Measurements from ENCODE around the gene TAS2R46. TPM values are rescaled to one million over a fixed set of nuclear protein-coding genes. Genes with fewer than 3 reads are reported as not detected.
"Not testable (repeated sequence)": the region's sequence is repeated elsewhere in the genome, so short reads cannot be mapped to it uniquely, and the experiment has no call there.

Gene TAS2R46
- total and polyA plus RNA-seq, 8 donors = 0.20 to 1.4 (median 0.35) TPM; not detected in 2

- no peak for ATAC-seq
- DNase-seq = no peak
- intact Hi-C loops (cut with DNase I) = no loop called here
Observed at GRCh38 chr12:11040162-11040561, 21.9 kb downstream of the TAS2R46 start.

GRCh38 chr12:11039171-11039570 lies 22.9 kb downstream of the TAS2R46 start:
- H3K27ac ChIP-seq = no peak overlapping the region
- no peak overlapping the region for H3K4me3 ChIP-seq
- no peaks in the 10 kb centered on the region for H3K4me1 ChIP-seq
- ATAC-seq (no peak), DNase-seq (no peak)
- H3K27me3 ChIP-seq = no peaks in the 10 kb centered on the region
- no peak for TF ChIP-seq CTCF (IDR thresholded peaks at IDR 0.05)
- intact Hi-C loops (cut with DNase I) = no loop called here
- H3K9me3 ChIP-seq = peaks cover 0 to 3% of the 10 kb centered on the region in 2 donors
- no peaks in the 10 kb centered on the region for H3K36me3 ChIP-seq

More at GRCh38 chr12:11040162-11040561, 21.9 kb downstream of the TAS2R46 start:
- no peaks in the 10 kb centered on the region for H3K27me3 ChIP-seq
- no peak overlapping the region for H3K27ac ChIP-seq
- no peak overlapping the region for H3K4me3 ChIP-seq
- no peaks in the 10 kb centered on the region for H3K36me3 ChIP-seq
- H3K9me3 ChIP-seq = peaks cover 0 to 3% of the 10 kb centered on the region in 2 donors
- no peaks in the 10 kb centered on the region for H3K4me1 ChIP-seq
- TF ChIP-seq CTCF (IDR thresholded peaks at IDR 0.05) = no peak

GRCh38 chr12:11033959-11034358 lies 28.1 kb downstream of the TAS2R46 start:
- DNase-seq; H3K36me3 ChIP-seq; intact Hi-C loops (cut with DNase I); H3K27me3 ChIP-seq; H3K9me3 ChIP-seq; H3K27ac ChIP-seq; H3K4me3 ChIP-seq; ATAC-seq; H3K4me1 ChIP-seq: not testable (repeated sequence)

- TF ChIP-seq CTCF (IDR thresholded peaks at IDR 0.05) = no peak
- Histone ChIP-seq H3K4me3 (no peak within 1 kb of the TSS), H3K9me3 (no peaks in the 10 kb centered on the region), H3K4me1 (no peaks in the 10 kb centered on the region), H3K36me3 (peaks cover 0 to 8% of the 10 kb centered on the region in 2 donors), H3K27me3 (no peaks in the 10 kb centered on the region), H3K27ac (no peak within 1 kb of the TSS)
- no peak for DNase-seq
- intact Hi-C loops (cut with DNase I) = no loop called here
- ATAC-seq = no peak
Observed at GRCh38 chr12:11031307-11031706, 30.8 kb downstream of the TAS2R46 start, which contains the start of gene TAS2R31. Gene TAS2R31 (minus strand): TSS chr12:11031407. CDS start chr12:11031335, 72 bp downstream.

GRCh38 chr12:11026118-11026517 lies 36.0 kb downstream of the TAS2R46 start:
- peaks cover 0 to 12% of the 10 kb centered on the region in 2 donors for H3K36me3 ChIP-seq

More at GRCh38 chr12:11026118-11026517, 36.0 kb downstream of the TAS2R46 start:
- Histone ChIP-seq H3K9me3 (peaks cover 0 to 6% of the 10 kb centered on the region in 2 donors), H3K27me3 (no peaks in the 10 kb centered on the region), H3K27ac (no peak overlapping the region), H3K4me3 (no peak overlapping the region), H3K4me1 (no peaks in the 10 kb centered on the region)
- ATAC-seq (no peak), DNase-seq (no peak)
- intact Hi-C loops (cut with DNase I) = no loop called here
- TF ChIP-seq CTCF (IDR thresholded peaks at IDR 0.05) = no peak
